Suprapubic skin (tissue), 4 donors: ENCODE data around the gene AGL.

Experiments
- CTCF ChIP-seq, 2 donors: fragments of 200-600 bp in 1 of 2; fragments of 450-650 bp in 1 of 2; sonication (generic) in 1 of 2; IDR thresholded peaks; one replicate each; pipeline ENCODE4 v1.5.1; 2016 to 2019; ENCODE audit warnings: antibody characterized with exemption in 2 of 2, mild to moderate bottlenecking in 1 of 2, moderate library complexity in 1 of 2
- POLR2A ChIP-seq, 2 donors: fragments of 450-650 bp; IDR thresholded peaks; one replicate each; pipeline ENCODE4 v1.6.1; 2017; ENCODE audit warnings: antibody characterized with exemption in 2 of 2, mild to moderate bottlenecking in 2 of 2, moderate library complexity in 2 of 2
- POLR2AphosphoS5 ChIP-seq, 3 donors: sonication (generic); formaldehyde crosslinking; IDR thresholded peaks; one replicate each; pipeline ENCODE4 v1.6.1; 2017; ENCODE audit warnings: antibody characterized with exemption in 3 of 3

GRCh38 chr1:99852648-99853047 lies 2.5 kb downstream of the AGL start:
- TF ChIP-seq POLR2A (IDR thresholded peaks at IDR 0.05) (no peak), POLR2AphosphoS5 (IDR thresholded peaks at IDR 0.05) (no peak), CTCF (IDR thresholded peaks at IDR 0.05) (no peak)
